ENCODE results near the gene OR5AP2. TPM values are rescaled to one million over a fixed set of nuclear protein-coding genes. Genes with fewer than 3 reads are reported as not detected.
"Not testable (repeated sequence)": the region's sequence is repeated elsewhere in the genome, so short reads cannot be mapped to it uniquely, and the experiment has no call there.

Gene OR5AP2
- not detected in 2 replicates for total RNA-seq (2014; rRNA removed; shearing (Covaris generic))

- DNase-seq (ENCODE audit: low read depth), result no peak
Observed at GRCh38 chr11:56642339-56642738, at the start of gene OR5AP2. Gene OR5AP2, minus strand, starts transcription at chr11:56642439. Its CDS starts 0 bp downstream, at chr11:56642439.

- not testable (repeated sequence) for DNase-seq (ENCODE audit: low read depth)
Observed at GRCh38 chr11:56691179-56691578, 48.9 kb upstream of the OR5AP2 start.

GRCh38 chr11:56688554-56689100 lies 46.4 kb upstream of the OR5AP2 start:
- no peak for DNase-seq (ENCODE audit: low read depth)

GRCh38 chr11:56670984-56671383 lies 28.7 kb upstream of the OR5AP2 start:
- DNase-seq (ENCODE audit: low read depth), result no peak

GRCh38 chr11:56663386-56663785 lies 21.1 kb upstream of the OR5AP2 start, which contains the start of gene OR5AR1:
Gene OR5AR1, plus strand, starts transcription at chr11:56663686. Its CDS starts 0 bp downstream, at chr11:56663686.
- DNase-seq (ENCODE audit: low read depth), result no peak

- DNase-seq (ENCODE audit: low read depth), result no peak
Observed at GRCh38 chr11:56659755-56660154, 17.5 kb upstream of the OR5AP2 start.

GRCh38 chr11:56637500-56637899 lies 4.7 kb downstream of the OR5AP2 start:
- DNase-seq (ENCODE audit: low read depth), result no peak

GRCh38 chr11:56636861-56637260 lies 5.4 kb downstream of the OR5AP2 start:
- DNase-seq (ENCODE audit: low read depth), result no peak

GRCh38 chr11:56632329-56632728 lies 9.9 kb downstream of the OR5AP2 start:
- no peak for DNase-seq (ENCODE audit: low read depth)

GRCh38 chr11:56625946-56626345 lies 16.3 kb downstream of the OR5AP2 start:
- DNase-seq (ENCODE audit: low read depth), result no peak

GRCh38 chr11:56624661-56625110 lies 17.6 kb downstream of the OR5AP2 start:
- DNase-seq (ENCODE audit: low read depth), result peak; percentile 73

- DNase-seq (ENCODE audit: low read depth), result no peak
Observed at GRCh38 chr11:56611174-56611573, 31.1 kb downstream of the OR5AP2 start.

- DNase-seq (ENCODE audit: low read depth), result not testable (repeated sequence)
Observed at GRCh38 chr11:56592088-56592717, 50.0 kb downstream of the OR5AP2 start.

Other genes with a start within 250 kb of the OR5AP2 start
- not detected in 2 replicates for gene OR5AL1, start 229.7 kb downstream of the OR5AP2 start, total RNA-seq (2014; rRNA removed; shearing (Covaris generic))
- not detected in 2 replicates for gene OR5M3, start 169.1 kb downstream of the OR5AP2 start, total RNA-seq (2014; rRNA removed; shearing (Covaris generic))
- not detected in 2 replicates for gene OR5M8, start 151.1 kb downstream of the OR5AP2 start, total RNA-seq (2014; rRNA removed; shearing (Covaris generic))
- gene OR5M11, start 99.2 kb downstream of the OR5AP2 start, total RNA-seq (2014; rRNA removed; shearing (Covaris generic)), result not detected in 2 replicates
- not detected in 2 replicates for gene OR5M10, start 64.7 kb downstream of the OR5AP2 start, total RNA-seq (2014; rRNA removed; shearing (Covaris generic))
- not detected in 2 replicates for gene OR5M1, start 27.6 kb downstream of the OR5AP2 start, total RNA-seq (2014; rRNA removed; shearing (Covaris generic))
- not detected in 2 replicates for gene OR5AR1, start 21.2 kb upstream of the OR5AP2 start, total RNA-seq (2014; rRNA removed; shearing (Covaris generic))
- not detected in 2 replicates for gene OR9G1, start 56.7 kb upstream of the OR5AP2 start, total RNA-seq (2014; rRNA removed; shearing (Covaris generic))
- gene OR9G4, start 106.3 kb upstream of the OR5AP2 start, total RNA-seq (2014; rRNA removed; shearing (Covaris generic)), result not detected in 2 replicates

All from M059J (cell line).